Stomach (tissue), 4 donors: ENCODE measurements around the gene LIG3.

ENCODE experiments used
- CTCF ChIP-seq, 7 experiments: fragments of 450-650 bp in 4 of 7; fragments of 200-600 bp in 3 of 7; sonication (generic) in 3 of 7; IDR thresholded peaks; one replicate each; pipeline ENCODE4 v1.5.1; 2016 to 2019; ENCODE audit warnings: antibody characterized with exemption in 7 of 7, control low read depth in 2 of 7, mild to moderate bottlenecking in 1 of 7
- EP300 ChIP-seq: sonication (generic); formaldehyde crosslinking; IDR thresholded peaks from one replicate; pipeline ENCODE4 v1.6.1; 2017; ENCODE audit warnings: antibody characterized with exemption
- POLR2A ChIP-seq, 4 donors: fragments of 450-650 bp; IDR thresholded peaks; one replicate each; pipeline ENCODE4 v1.6.1; 2016; ENCODE audit warnings: antibody characterized with exemption in 4 of 4, control low read depth in 2 of 4, mild to moderate bottlenecking in 1 of 4, moderate library complexity in 1 of 4
- POLR2AphosphoS5 ChIP-seq, 3 donors: sonication (generic); formaldehyde crosslinking; IDR thresholded peaks; one replicate each; pipeline ENCODE4 v1.6.1; 2016; ENCODE audit warnings: antibody characterized with exemption in 3 of 3

GRCh38 chr17:35056013-35056412 lies 75.7 kb downstream of the LIG3 start:
- TF ChIP-seq CTCF (IDR thresholded peaks at IDR 0.05) = no peak
- no peak for TF ChIP-seq EP300
- no peak for TF ChIP-seq POLR2A (IDR thresholded peaks at IDR 0.05)
- no peak for TF ChIP-seq POLR2AphosphoS5 (IDR thresholded peaks at IDR 0.05)
